GM18868 (cell line): ENCODE measurements around the gene ATP1B1.

Experiments
- ATAC-seq: cut with Tn5 transposase; IDR thresholded peaks from one replicate; pipeline ENCODE4 v1.9.1; 2021; ENCODE audit warnings: mild to moderate bottlenecking, moderate library complexity; ENCODE audit not compliant: unreplicated experiment

ATP1B1 gene

DNA sequence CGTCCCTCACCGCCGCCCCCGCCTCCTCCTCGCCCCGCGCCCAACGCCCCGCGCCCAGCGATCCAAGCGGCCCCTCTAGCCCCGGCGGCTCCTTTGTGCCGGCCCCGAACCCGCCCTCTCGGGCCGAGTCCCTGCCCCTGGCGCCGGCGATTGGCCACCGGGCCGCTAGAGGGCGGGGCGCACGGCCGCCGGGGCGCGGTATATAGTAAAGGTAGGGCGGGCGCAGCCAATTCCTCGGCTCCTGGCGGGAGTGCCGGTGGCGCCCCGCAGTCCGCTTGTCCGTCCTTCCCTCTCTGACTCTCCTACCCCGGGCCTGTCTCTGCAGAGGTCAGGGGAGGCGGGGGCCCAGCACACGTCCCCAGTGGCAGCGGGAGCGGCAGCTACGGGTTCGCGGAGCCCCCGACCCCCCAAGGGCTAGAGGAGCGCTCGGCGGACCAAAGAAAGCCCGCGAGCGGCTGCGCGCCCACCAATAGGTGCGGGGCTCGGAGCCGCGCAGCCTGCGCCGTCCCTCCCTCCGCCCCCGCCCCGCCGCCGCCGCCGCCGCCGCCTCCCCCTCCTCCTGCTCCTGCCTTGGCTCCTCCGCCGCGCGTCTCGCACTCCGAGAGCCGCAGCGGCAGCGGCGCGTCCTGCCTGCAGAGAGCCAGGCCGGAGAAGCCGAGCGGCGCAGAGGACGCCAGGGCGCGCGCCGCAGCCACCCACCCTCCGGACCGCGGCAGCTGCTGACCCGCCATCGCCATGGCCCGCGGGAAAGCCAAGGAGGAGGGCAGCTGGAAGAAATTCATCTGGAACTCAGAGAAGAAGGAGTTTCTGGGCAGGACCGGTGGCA, at the start of gene ATP1B1:
TSS of gene ATP1B1 (plus strand) at position 596 of the 826 bp plus-strand sequence. CDS start at position 736, 140 bp downstream.
- ATAC-seq = peak; percentile 84

DNA sequence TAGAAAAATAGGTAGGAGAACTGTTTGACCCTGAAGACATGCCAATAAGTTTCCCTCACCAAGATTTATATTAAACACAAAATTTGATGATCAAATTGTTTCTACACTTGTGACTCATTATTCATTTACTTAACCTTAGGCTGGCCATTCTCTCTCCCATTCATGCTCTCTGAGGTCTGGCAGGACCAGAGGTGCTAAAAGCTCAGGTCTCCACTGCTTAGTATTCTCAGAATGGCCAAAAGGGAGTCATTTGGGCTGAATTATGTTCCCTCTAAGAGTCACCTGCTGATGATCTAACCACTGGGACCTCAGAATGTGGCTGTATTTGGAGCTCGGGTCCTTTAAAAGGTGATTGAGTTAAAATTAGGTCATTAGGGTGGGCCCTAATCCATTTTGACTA, 47.1 kb upstream of the ATP1B1 start:
- no peak for ATAC-seq

DNA sequence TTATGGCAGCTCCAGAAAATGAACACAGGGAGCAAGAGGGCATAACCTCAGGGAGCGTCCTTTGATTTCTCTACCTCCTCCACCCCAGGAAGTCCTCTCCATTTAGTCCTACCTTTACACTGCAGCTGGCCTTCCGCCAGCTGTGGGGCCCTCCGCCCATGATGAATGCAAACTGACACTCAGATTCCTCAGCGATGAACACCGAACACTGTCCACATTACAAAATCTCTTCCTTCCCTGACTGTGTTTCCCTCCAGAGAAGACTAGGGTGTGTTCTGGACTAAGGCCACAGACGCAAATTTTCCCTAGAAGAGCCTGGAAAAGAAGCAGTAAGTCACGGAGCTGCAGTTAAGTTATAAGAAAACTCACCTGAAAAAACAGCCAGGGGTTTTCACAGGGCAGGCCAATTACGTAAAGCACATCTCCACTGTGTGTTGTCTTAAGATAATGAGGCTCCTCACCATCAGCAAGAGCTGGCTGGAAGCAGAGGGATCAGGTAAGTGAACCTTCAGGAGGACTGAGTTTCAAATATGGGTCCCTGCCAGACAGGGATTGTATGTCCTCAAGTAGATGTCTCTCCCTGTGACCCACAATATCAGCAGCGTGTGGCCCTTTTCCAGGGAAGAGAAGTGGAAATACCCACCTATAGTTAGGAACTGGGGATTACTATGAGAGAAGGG, 46.3 kb upstream of the ATP1B1 start:
- ATAC-seq = no peak

DNA sequence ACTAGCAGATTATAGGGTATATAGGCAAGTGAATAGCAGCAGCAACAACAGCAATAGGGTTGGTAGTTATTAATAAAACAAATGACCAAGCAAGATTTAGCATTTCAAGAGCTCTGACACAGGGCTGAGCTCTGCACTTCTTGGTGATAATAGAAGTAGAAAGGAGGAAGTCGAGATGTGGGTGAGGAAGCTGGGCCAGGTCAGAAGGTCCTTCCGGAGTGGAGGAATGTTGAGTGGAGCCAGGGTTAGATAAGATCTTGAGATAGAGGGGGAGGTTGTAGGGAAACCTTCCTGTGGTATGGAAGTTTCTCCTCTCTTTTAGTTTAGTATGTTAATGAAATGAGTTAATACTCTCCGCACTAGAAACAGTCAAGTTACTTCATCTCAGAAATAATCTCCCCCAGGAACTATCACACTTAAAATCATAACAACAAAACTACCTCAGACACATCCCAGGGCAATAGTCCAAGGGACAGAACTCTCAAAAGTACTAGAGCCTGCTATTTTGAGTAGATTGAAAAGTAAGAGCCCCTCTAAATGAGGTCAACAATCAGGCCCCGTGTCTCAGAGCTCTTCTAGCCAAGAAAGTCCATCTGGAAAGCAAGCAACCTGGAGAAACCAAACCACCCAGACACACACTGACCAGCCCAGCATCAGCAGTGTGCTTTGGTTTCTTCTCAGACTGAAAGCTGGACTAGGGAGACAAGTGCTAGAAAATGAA, 45.4 kb upstream of the ATP1B1 start:
- ATAC-seq = no peak

DNA sequence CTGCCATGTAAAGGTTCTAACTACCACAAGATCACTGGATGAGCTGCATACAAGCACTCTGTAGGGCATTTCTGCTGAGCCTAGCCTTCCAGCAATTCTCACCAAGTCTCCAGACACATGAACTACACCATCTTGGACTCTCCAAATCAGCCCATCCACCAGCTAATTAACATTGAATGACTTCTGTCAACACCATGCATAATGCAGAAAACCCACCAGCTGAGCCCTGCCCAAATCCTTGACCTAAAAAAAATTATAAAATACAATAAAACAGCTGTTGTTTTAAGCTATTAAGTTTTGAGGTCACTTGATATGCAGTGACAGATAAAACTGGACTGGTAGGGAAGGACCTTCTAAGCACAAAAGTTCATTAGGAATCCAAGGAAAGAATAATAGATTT, 44.3 kb upstream of the ATP1B1 start:
- no peak for ATAC-seq

DNA sequence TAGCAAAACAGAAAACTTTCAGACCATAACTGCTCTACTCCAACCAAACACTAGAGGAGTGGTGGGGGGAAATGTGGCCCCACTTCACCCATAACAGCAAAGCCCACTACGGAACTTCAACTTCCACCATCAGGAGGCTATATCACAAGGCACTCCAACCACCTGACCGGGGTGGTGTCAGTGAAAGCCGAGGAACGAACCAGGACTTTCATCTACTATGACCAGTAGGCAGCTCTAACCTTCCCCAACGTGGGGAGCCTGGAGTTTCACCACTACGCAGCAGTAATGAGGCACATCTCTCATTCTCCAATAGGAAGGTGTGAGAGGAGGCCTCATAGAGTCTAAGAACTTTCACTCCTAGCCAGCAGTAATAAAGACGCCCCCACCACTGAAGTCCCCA, 42.4 kb upstream of the ATP1B1 start:
- no peak for ATAC-seq

DNA sequence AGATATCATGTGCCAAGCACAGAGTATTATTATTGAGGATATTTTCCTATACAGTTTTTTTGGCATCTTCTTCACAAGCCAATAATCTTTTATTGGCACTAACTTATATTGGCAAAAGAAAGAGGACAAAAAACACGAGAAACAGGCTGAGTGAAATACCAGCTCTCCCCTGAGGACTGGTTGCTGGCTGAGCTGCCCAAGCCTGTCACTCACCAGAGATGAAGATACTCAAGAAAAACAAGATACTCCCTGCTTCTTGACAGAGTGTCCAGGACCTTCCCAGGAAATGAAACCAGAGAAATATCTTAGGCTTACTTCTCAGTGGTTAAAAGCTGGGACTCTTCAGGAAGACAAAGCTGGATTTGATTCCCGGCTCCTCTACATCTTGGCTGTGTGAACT, 35.9 kb upstream of the ATP1B1 start:
- ATAC-seq = no peak

DNA sequence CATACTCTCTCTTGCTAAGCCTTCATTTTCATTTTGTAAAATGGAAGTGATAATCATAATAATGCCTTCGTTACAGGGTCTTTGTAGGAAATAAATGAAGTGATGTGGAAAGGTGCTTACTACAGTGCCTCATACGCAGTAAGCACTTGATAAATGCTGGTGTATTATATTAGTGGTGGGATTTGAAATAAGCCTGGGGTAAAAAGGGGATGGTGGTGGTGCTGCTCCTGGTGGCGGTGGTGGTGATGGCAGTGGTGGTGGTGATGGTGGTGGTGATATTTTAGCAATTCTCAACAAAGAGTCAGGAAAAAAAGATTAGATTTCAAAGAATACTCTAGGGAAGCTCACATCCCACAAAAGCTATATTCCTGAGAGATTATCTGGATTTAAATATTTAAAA, 35.5 kb upstream of the ATP1B1 start:
- no peak for ATAC-seq

DNA sequence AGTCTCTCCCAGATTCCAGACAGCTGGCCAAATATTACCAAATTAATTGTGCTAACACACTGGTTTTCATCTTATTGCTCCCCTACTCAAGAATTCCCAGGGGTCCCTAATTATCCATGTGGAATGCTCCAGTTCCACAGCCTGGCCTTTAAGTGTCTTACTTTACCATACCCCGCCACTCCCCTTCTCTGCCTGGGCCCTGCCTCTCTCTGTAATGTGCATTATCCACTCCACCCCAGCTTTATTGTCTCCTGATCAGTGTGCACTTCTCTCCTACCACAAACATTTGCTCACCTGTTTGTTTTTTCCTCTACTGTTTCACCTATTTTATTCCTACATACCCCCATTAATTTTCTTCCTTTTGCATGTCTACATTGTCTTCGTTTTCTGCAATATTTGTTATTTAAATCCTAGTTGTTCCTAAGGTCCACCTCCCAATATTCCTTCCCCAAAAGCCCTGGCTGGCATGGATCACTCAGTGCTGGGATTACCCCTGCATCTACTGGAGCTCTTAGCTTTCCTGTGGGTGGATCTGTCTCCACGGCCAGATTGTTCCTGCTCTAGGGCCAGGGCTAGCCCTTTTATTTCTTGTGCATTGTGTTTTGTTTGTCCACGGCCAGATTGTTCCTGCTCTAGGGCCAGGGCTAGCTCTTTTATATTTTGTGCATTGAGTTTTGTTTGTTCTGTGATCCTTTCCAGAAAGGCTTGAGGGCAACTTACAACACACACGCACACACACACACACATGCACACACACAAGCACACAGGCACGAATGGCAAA, 33.4 kb upstream of the ATP1B1 start:
- ATAC-seq = no peak

DNA sequence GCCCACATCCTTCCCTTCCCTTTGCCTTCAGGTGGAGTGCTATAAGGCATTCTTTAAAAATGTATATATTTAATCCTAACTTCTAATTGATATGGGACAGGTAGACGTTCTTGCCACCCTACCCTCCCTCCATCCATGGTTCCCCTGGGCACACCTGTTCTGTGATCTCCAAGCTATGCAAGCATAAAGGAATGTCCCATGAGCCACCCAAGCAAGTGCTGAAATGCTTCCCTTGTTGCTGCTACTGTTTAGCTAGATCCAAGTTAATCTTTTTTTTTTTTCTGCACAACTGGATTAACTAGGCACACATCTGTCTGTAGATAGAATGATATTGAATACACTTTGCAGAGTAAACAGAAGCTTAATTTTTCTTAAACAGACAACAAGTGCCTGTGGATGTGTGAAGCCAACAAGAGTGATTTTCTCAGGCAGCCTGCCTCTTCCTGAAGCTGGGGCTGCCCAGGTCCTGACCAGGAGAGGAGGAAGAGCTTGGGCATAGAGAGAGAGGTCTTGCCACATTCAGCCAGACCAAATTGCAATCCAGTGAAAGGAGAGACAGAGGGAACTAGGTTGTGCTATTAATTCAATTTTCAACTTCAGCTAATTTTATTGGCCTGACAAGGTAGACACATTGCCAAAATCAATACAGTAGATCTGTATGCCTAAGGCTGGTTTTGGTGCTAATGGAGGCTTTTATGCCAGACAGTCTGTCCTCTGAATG, 28.2 kb upstream of the ATP1B1 start:
- no peak for ATAC-seq

DNA sequence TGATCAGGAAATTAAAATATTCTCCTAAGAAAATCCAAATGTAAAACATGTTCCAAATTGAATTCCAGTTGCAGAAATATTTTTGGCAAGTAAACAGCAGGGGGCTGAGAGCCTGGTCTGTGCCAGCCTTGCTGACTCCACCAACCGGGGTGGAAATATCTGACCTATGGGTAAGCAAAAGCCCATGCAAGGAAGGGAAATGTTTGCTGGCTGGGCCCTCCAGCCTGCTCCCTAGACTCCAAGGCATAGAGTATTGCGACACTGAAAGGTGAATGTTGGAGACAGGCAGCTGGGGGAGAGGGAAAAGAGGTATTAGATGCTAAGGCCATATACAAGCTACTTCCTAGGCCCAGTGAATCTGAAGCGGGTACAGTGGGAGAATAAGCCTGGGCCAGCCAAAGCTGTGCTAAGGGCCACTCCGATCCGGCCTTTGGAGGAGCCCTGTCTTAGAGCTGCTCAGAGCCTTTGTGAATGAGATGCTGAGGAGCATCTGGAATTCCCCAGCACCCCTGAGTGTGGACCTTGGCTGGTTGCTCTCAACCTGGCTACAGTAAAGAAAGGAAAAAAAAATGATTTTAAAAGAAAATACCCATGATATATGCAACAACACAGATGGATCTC, 24.9 kb upstream of the ATP1B1 start:
- ATAC-seq = no peak

DNA sequence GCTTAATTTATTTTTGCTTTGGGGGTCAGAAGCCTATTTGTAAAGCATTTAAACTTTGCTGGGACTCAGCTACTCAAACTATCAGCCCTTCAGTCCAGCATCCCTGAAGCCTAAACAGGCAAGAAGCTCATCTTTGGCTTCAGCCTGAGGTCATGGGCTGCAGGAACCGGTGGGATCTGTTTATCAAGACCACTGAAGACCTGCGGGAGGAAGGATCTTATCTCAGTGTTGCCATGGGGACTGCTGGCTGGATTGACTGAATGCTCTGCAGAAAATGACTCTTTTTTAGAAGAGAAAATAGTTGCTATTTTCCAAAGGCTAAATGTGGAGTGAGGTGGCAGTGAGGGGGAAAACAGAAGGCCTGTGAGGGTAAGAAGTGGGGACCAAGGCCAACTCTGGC, 20.6 kb upstream of the ATP1B1 start:
- no peak for ATAC-seq

DNA sequence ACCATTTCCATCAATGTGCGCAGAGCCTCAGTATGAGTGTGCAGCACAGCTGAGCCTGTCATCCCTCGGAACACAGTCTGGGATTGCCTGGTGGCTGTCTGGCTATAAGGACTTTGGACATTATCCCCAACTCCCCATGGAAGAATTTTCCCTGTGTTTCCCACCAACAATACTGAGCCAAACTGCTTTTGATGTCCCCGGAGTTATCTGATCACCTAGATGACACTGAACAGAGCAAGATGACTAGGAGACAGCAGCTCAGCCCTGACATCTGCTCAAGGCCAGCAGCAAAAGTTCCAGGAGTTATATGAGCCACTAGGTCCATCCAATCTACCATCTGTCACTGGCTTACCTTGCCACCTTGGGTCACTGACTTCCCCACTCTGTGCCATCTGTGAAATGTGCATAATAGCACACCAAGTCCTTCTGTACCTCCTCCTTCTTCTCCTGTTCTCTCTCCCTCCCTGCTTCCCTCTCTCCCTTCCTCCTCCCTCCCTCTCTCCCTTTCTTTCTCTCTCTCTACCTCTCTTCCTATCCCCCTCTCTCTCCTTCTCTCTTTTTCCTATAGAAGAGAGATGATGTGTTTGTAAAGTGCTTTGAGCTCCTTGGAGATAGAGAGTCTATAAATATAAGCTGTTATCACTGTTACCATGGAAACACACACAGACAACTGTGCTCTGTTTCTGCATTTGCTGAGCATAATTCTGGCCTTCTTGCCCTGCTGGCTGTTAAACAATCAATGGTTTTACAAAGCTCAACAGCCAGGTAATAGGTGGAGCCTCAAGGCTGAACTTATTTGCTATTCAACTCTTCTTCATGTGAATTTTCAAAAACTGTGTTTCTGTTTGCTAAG, 19.7 kb upstream of the ATP1B1 start:
- no peak for ATAC-seq

DNA sequence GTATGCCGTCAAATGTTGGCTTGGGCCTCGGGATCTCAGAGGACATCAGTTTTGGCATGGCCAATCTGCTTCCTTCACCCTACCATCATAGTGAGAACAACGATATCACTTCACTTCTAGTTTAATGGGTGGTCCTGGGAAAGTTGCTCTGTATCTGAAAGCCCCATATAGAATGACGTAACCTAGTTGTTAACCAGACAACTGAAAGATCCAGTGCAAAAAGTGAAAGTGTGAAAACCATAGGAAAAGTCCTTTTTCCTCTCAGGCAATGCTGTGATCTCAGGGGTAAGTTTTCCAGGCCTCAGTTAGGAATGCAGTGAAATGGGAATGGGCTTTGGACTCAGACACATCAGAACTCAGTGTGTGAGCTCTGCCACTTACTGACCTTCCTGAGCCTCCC, 18.6 kb upstream of the ATP1B1 start:
- ATAC-seq = no peak

DNA sequence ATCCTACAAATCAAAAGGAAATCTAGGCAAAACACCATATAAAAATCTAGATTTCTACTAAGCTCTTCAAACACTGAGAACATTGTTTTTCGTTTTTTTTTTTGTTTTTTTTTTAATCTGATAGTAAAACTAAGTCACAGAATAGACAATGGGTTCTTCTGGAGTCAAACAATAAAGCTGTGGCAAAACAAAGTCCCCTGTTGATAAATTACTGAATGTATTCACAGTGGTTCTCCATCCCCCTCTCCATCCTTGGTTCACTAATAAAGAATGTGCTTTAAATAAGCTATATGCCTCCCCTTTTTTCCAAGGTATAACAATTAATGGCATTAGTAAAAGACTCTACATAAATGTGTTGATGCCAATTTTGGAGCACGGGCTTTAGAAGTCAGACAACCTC, 16.7 kb upstream of the ATP1B1 start:
- ATAC-seq = no peak

DNA sequence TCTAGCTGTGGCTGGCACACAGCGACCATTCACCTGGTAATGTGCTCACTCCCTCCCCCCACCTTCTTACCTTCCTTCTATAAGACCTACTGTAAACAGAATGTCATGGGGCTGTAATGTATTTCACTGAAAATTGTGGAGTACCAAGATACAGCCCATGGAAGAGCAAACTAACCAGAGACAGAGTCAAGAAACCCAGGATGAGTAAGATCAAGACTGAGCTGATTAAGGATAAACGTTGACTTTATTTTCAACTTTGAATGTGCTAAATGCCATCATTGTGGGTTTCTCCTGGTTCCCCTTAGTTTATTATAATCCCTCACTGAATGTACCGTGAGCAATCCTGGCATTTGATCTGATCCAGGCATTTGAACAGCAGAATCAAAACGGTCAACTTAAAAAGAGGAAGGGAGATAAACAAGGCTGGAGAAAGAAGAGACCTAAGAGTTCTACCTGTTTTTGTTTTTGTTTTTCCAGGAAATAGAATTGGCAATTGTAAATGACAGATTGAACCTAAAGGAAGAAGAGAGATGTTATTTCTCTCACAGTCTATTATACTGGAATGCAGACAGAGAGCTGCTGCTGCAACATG, 16.1 kb upstream of the ATP1B1 start:
- peak; percentile 12 for ATAC-seq

DNA sequence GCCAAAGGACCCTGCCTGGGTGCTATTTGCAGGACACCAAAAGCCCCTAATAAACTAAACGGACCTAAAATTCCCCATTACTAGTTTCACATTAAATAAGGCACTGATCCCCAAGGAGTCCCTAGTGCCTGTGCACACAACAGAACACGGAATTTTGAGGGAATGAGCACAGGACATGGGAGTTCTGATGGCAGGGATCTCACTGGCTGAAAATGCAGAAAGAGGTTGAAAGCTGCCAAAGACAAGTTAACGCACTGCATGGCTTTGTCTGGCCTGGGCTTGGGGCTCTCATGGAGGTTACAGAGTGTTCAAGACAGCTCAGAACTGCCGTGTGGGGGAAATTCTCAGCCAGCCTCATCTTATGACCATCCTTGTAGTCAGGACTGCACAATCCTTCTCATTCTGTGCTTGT, 15.6 kb upstream of the ATP1B1 start:
- peak; percentile 63 for ATAC-seq

DNA sequence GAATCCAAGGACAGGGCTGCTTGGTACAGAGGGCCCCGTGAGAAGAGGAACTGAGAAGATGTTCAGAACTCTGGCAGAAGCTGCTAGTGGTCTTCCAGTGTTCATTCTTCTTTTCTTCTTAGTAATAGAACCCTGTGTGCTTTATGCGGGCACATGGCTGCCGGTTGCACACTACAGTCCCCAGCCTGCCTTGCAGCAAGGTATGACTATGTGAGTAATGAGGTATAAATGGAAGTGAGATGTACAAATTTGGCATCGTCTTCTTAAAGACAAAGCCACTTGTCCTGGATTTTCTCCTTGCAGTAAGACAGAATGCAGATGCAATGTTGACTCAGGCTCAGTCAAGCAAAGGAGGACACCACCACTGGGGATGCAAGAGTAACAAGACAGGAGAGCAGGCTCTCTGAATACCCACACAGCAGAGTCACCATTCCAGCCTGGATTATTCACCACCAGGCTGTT, 15.0 kb upstream of the ATP1B1 start:
- ATAC-seq = peak; percentile 85

DNA sequence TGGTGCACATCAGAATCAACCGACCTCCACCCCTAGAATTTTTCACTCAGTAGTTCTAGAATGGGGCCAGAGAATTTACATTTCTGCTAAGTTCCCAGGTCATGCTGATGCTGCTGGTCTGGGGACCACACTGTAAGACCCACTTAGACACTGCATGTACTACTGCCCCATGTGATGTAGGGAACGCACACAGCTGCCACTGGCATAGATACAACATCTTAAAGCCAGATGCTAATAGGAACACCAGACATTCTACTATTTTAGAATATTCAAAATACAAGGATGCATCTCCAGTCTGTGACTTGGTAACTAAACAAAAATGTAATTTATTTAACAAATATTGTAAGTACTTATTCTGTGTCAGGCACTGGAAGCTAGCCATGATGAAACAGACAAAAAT, 14.1 kb upstream of the ATP1B1 start:
- no peak for ATAC-seq
